Measurements from ENCODE around the gene MYH11. TPM values are rescaled to one million over a fixed set of nuclear protein-coding genes. Genes with fewer than 3 reads are reported as not detected.
"Not testable (repeated sequence)": the region's sequence is repeated elsewhere in the genome, so short reads cannot be mapped to it uniquely, and the experiment has no call there.

MYH11 gene
- polyA plus RNA-seq, 1 donor from 2014 or later: not detected

GRCh38 chr16:15658149-15658548 lies 198.7 kb downstream of the MYH11 start:
- Histone ChIP-seq H2AFZ (ENCODE audit: low read depth, low read length) (no peak overlapping the region), H3K79me2 (replicated peaks; ENCODE audit: insufficient read depth, low read length) (no peaks in the 10 kb centered on the region), H4K20me1 (ENCODE audit: insufficient read depth) (no peaks in the 10 kb centered on the region), H3K4me2 (ENCODE audit: low read length) (no peak overlapping the region), H3F3A (ENCODE audit: insufficient read depth, low read length, poor library complexity, severe bottlenecking) (no peaks in the 10 kb centered on the region), H3K27ac (ENCODE audit: low read length) (no peak overlapping the region), H3K4me3 (ENCODE audit: low read length) (no peak overlapping the region), H3K9me3 (ENCODE audit: low read length) (no peaks in the 10 kb centered on the region), H3K9me2 (ENCODE audit: insufficient read depth, low read length) (no peaks in the 10 kb centered on the region), H3K9ac (ENCODE audit: low read length) (no peak overlapping the region), H3K27me3 (ENCODE audit: insufficient read depth, low read depth, low read length) (no peaks in the 10 kb centered on the region), H3K36me3 (ENCODE audit: insufficient read depth, low read length) (no peaks in the 10 kb centered on the region)
- no peak for TF ChIP-seq SMC3 (conservative IDR thresholded peaks at IDR 0.05; ENCODE audit: poor library complexity)

DNA sequence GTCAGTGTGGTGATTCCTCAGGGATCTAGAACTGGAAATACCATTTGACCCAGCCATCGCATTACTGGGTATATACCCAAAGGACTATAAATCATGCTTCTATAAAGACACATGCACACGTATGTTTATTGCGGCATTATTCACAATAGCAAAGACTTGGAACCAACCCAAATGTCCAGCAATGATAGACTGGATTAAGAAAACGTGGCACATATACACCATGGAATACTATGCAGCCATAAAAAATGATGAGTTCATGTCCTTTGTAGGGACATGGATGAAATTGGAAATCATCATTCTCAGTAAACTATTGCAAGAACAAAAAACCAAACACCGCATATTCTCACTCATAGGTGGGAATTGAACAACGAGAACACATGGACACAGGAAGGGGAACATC lies 201.3 kb downstream of the MYH11 start:
- not testable (repeated sequence) for H4K20me1 ChIP-seq (ENCODE audit: insufficient read depth); H3K9ac ChIP-seq (ENCODE audit: low read length); H3K36me3 ChIP-seq (ENCODE audit: insufficient read depth, low read length); H3K9me2 ChIP-seq (ENCODE audit: insufficient read depth, low read length); H3K27ac ChIP-seq (ENCODE audit: low read length); H2AFZ ChIP-seq (ENCODE audit: low read depth, low read length); H3K79me2 ChIP-seq (replicated peaks; ENCODE audit: insufficient read depth, low read length); H3K27me3 ChIP-seq (ENCODE audit: insufficient read depth, low read depth, low read length); H3K4me3 ChIP-seq (ENCODE audit: low read length); H3K4me2 ChIP-seq (ENCODE audit: low read length); H3K9me3 ChIP-seq (ENCODE audit: low read length); H3F3A ChIP-seq (ENCODE audit: insufficient read depth, low read length, poor library complexity, severe bottlenecking)

DNA sequence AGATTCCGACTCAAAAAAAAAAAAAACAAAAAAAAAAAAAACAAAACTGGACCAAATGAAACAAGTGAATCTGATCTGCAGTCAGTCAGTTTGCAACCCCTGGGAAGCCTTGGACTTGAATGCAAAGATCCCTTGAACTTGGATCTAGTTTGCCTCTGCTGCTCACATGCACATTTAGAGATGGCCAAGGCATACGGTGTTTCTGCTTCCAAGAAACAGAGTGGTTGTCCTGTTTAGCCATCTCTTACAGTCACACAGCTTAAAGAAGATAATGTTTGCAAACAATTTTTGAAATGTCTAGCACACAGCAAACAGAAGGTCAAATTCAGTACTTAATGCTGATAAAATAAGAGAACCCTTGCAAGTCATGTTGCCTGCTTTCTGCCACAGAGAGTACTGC lies 202.2 kb downstream of the MYH11 start:
- Histone ChIP-seq H3K79me2 (replicated peaks; ENCODE audit: insufficient read depth, low read length) (no peaks in the 10 kb centered on the region), H4K20me1 (ENCODE audit: insufficient read depth) (no peaks in the 10 kb centered on the region), H3K4me2 (ENCODE audit: low read length) (no peak overlapping the region), H3K9me2 (ENCODE audit: insufficient read depth, low read length) (no peaks in the 10 kb centered on the region), H3K4me3 (ENCODE audit: low read length) (no peak overlapping the region), H3K9me3 (ENCODE audit: low read length) (no peaks in the 10 kb centered on the region), H3K36me3 (ENCODE audit: insufficient read depth, low read length) (no peaks in the 10 kb centered on the region), H3K27ac (ENCODE audit: low read length) (no peak overlapping the region), H3F3A (ENCODE audit: insufficient read depth, low read length, poor library complexity, severe bottlenecking) (no peaks in the 10 kb centered on the region), H2AFZ (ENCODE audit: low read depth, low read length) (no peak overlapping the region), H3K9ac (ENCODE audit: low read length) (no peak overlapping the region), H3K27me3 (ENCODE audit: insufficient read depth, low read depth, low read length) (peaks cover 5% of the 10 kb centered on the region)
- TF ChIP-seq EP300 (conservative IDR thresholded peaks at IDR 0.05; ENCODE audit: poor library complexity, severe bottlenecking) (no peak), EZH2 (IDR thresholded peaks at IDR 0.05; ENCODE audit: borderline replicate concordance, insufficient read depth, low read length, poor library complexity, severe bottlenecking) (no peak), MXI1 (conservative IDR thresholded peaks at IDR 0.05; ENCODE audit: poor library complexity, severe bottlenecking) (no peak), POLR2AphosphoS5 (IDR thresholded peaks at IDR 0.05) (no peak)
- TF ChIP-seq, protein P1, sequence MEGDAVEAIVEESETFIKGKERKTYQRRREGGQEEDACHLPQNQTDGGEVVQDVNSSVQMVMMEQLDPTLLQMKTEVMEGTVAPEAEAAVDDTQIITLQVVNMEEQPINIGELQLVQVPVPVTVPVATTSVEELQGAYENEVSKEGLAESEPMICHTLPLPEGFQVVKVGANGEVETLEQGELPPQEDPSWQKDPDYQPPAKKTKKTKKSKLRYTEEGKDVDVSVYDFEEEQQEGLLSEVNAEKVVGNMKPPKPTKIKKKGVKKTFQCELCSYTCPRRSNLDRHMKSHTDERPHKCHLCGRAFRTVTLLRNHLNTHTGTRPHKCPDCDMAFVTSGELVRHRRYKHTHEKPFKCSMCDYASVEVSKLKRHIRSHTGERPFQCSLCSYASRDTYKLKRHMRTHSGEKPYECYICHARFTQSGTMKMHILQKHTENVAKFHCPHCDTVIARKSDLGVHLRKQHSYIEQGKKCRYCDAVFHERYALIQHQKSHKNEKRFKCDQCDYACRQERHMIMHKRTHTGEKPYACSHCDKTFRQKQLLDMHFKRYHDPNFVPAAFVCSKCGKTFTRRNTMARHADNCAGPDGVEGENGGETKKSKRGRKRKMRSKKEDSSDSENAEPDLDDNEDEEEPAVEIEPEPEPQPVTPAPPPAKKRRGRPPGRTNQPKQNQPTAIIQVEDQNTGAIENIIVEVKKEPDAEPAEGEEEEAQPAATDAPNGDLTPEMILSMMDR (IDR thresholded peaks at IDR 0.05; ENCODE audit: poor library complexity, severe bottlenecking): no peak
- TF ChIP-seq, protein P2, sequence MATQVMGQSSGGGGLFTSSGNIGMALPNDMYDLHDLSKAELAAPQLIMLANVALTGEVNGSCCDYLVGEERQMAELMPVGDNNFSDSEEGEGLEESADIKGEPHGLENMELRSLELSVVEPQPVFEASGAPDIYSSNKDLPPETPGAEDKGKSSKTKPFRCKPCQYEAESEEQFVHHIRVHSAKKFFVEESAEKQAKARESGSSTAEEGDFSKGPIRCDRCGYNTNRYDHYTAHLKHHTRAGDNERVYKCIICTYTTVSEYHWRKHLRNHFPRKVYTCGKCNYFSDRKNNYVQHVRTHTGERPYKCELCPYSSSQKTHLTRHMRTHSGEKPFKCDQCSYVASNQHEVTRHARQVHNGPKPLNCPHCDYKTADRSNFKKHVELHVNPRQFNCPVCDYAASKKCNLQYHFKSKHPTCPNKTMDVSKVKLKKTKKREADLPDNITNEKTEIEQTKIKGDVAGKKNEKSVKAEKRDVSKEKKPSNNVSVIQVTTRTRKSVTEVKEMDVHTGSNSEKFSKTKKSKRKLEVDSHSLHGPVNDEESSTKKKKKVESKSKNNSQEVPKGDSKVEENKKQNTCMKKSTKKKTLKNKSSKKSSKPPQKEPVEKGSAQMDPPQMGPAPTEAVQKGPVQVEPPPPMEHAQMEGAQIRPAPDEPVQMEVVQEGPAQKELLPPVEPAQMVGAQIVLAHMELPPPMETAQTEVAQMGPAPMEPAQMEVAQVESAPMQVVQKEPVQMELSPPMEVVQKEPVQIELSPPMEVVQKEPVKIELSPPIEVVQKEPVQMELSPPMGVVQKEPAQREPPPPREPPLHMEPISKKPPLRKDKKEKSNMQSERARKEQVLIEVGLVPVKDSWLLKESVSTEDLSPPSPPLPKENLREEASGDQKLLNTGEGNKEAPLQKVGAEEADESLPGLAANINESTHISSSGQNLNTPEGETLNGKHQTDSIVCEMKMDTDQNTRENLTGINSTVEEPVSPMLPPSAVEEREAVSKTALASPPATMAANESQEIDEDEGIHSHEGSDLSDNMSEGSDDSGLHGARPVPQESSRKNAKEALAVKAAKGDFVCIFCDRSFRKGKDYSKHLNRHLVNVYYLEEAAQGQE (IDR thresholded peaks at IDR 0.05; ENCODE audit: borderline replicate concordance): no peak

Data from neural cell (in vitro differentiated cells).